T follicular helper cell (primary cell): ENCODE data around the gene MDK.

Experiments
- DNase-seq: peaks from one replicate; pipeline ENCODE4 v3.0.0-alpha.2; 2020; ENCODE audit warnings: low read depth

Gene MDK

DNA sequence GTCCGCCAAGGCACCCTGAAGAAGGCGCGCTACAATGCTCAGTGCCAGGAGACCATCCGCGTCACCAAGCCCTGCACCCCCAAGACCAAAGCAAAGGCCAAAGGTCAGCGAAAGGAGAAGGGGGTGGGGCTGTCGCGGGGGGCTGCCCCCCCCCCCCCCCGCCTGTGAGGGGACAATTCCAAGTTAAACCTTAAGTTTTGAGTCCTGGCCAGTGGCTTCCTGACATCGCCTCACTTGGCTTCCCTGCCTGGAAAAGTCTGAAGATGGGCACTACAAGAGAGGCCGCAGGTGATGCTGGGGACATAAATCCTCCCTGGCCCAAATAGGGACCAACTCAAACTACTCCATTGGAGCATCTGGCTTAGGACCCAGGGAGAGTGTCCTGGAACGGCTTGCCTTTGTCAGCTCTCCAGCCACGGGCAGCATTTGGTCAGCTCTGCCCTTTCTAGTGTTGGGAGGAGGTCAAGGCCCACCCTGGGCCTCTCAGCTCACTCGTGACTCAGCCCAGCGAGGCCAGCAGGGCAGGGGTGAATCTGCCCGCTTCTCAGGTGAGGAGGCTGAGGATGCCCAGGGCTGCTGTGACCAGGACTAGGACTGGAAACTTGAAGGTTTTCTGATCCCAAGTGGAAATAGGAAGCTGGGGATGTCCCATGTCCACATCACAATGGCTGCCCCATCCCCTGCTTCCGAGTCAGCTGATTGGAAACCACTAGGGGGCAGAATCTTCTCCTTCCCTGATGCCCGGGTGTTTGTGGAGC, 1.4 kb downstream of the MDK start:
- no peak for DNase-seq

GRCh38 chr11:46383404-46383758, 1.9 kb downstream of the MDK start:
- no peak for DNase-seq

- DNase-seq: no peak
These were observed 2.7 kb downstream of the MDK start for GRCh38 chr11:46383974-46384701.

GRCh38 chr11:46385169-46386004, 3.9 kb downstream of the MDK start:
- DNase-seq: no peak

DNA sequence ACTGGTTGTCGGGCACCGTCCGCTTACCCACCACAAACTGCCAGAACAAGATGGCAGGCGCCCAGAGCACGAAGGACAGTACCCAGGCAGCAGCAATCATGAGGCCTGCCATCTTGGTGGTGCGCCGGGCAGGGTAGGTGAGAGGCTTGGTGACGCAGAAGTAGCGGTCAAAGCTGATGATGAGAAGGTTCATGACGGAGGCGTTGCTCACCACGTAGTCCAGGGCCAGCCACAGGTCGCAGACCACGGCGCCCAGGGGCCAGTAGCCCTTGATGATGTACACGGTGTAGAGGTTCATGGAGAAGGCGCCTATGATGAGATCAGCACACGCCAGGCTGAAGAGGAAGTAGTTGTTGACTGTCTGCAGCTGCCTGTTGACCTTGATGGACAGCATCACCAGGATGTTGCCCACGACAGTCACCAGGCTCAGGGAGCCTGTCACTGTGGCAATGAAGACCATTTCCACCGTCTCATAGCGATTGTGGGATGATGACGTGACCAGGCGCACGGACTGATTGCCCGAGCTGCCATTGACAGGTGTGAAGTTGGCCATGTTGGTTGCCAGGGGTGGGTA, 4.6 kb downstream of the MDK start:
- no peak for DNase-seq

DNA sequence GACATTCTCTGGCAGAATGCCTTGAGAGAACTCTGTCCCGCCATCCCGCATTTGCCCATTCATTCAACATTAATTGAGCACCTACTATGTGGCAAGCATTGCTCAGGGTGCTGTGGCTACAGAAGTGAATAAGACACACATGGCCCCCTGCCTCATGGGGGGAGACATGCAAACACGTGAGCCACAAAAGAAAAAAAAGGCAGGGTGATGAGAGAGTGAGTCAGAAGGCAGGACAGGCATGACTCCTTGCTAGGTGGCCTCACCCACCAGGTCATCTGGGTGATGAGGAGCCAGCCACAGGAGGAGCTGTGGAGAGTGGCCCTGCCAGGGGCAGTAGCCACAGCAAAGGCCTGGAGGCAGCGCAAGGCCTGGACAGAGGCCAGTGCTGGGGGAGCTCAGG, 5.2 kb downstream of the MDK start:
- DNase-seq: no peak

DNA sequence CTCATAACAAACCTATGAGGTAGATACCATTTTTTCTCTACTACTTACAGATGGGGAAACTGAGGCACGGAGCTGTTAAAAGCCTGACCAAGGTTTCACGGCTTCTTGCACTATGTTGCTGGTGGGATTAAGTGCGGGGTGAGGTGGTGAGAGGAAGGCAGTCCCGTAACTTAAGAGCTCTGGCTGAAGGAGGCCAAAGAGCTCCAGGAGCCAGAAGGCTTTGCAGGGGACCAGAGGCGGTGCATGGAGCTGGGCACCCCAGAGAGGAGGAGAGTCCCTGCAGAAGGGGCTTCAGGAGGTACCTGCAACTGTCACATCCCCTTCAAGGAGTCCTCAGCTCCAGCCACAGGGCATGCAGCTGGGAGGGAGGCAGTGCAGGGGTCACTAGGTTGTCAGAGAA, 6.0 kb downstream of the MDK start:
- DNase-seq: no peak

- no peak for DNase-seq
These were observed 6.6 kb downstream of the MDK start for GRCh38 chr11:46387919-46388618.

DNA sequence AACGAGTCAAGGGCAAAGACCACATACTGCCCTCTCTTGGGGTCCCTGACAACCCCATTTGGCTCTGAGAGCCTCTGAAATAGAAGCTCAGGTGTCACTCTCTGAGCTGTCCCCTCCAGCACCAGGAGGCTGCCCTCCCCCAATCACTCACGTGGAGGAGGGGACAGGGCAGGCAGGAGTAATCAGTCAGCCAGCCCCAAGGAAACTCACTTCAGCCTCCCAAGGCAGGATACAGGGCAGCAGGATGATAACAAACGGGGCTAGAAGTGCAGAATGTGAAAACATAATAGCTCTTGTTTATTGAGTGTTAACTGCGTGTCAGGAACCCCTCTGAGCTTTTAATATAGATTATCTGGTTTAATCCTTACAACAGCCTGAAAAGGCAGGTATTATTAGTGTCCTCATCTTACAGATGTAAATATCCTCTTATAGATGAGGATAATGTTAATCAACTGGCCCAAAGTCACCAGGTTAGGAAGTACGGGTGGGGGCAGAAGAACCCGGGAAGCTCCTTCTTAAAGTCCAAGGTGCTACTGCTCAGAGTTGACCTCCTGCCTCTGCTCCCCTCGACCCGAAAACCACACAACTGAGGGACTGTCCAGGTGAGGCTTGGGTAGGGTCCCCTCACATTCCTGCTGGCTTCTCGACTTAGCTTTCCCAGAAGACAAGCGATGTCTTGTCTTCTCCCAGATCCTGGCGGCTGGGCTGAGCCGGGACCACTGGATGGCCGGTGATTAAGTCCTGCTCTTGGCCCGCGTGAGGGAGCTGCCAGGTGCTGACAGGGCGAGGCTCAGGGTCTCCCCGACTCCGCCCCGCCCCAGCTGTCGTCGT, 7.4 kb downstream of the MDK start:
- DNase-seq: no peak

DNA sequence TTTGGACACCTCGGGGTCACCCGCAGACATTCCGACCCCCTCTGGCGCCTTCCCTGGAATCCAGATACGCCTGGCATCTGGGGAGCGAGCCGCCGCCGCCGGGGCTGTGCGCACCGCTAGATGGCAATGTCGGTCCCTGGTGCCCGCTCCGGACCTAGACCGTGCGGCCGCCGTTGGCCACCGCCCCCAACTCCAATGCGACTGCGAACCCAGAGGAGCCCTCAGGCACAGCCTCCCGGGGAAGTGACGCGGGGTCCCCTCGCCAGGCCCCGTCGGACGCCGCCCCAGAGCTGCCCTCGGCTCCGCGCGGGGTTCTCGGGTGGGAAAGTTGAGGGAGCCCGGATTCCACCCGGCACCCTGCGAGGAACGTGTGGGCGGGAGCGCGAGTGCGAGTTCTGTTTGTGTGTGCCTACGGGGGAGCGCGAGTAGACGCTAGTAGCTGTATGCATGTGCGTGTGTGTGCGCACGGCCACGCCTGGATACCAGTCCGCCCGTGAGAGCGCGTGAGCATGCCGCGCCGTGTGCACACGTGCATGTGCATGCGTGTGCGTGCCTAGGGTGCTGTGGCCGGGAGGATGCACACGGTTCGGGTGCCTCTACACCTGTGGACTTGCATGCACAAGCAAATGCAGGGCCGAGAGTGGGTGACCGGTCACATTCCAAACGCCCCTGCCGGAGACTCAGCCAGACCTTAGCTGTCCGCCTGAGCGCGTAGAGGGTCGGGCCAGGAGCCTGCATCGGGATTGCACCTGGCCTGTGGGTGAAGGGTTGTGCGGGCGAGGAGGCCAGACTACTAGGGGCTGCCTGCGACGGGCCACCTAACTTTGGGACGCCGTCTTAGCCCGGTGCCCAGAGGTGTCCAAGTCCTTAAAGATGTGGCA, 8.2 kb downstream of the MDK start:
- no peak for DNase-seq

DNA sequence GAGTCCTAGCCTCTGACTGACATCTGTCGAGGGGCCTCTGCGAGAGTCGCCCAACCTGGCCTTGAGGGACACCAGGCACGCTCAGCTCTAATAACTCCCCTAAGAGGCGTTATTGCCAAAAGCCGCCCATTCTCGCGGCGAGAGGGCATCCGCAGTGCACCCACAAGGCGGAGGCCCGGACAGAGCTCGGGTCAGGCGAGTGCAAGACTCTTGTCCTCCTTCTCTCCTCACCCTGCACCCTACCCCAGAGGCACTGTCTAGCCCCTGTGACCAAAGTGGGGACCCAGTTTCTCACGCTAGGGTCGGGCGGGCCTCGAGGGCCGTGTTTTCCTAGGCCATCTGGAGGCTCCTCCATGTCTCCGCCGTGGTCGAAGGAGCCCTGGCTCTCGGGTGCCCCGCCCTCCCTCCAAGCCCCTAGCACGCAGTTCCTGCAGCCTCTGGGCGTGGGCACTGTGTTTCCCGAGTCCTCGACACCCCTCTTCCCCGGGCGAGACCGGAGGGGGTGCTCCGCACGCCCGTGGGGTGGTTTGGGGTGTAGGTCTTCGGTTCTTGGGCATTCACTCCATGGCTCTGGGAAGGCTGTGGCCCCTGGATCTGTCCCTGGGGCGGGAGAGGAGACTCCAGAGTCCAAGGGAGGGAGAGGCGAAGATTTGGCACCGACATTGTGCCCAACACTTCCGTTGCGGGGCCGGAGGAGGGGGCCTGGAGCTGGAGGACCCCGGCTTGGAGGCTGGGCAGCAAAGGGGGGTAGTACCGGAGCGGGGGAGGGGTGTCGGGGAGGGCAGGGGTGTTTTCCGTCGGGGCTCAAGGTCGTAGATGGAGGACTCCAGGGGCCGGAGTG, 9.1 kb downstream of the MDK start:
- DNase-seq: no peak

DNA sequence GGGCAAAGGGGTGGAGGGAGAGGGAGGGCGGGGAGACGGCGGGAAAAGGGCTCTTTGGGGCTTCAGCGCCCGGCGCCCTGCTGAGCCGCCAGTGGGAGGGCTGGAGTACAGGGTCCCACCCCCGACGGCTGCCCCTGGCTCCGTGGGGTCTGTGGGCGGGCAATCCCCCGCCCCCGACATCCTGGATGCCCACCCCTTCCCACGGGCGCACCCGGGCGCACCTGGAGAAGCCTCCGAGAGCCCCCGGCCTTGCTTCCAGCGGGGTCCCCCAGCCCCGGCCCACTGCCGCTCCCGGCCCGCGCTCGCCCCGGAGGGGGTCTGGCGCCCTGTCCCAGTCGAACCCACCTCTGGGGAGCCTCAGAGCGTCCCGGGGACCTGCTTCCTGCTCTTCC, 9.7 kb downstream of the MDK start:
- DNase-seq: no peak

GRCh38 chr11:46391578-46392420, 10.3 kb downstream of the MDK start, which contains the start of gene CHRM4:
Gene CHRM4, minus strand, starts transcription at chr11:46391776. Its CDS starts 5,219 bp downstream, at chr11:46386557.
- no peak for DNase-seq

DNA sequence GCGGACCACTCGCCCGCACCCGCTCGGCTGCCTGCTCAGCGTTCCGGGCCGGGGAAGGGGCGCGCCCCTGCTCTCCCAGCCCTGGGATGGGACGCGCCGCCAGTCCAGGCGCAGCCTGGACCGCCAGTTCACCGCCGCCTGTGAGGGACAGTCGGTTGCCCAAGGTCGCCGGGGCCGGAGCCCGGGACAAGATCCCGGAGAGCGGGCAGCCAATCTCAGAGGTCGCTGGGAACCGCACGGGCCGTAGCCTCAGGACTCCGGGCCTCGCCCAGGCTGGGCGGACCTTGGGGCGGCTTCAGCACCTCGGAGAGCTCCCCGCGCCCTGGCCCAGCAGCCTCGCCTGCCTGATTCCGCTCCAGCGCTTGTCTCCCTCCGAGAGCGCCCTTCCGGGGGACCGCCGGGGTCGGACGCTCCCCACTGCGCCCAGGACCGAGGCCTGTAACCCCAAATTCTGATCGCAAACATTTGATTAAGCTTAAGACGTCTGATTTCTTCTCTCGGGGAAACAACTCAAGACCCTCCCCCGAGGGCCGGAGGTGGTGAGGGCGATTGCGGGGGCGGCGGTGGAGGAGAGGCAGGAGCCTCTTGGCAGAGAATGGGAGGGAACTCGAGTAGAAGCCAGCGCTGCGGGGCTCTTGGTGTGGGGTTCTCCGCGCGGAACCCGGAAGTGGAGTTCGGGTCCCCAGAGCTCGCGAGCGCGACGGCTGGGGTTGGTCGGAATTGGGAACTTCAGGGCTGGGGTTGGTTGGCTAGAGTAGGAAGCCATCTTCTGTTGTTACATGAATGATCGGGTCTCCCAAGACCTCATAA, 11.2 kb downstream of the MDK start:
- DNase-seq: peak; percentile 60

- no peak for DNase-seq
These were observed 11.8 kb downstream of the MDK start for GRCh38 chr11:46393231-46393616.

DNA sequence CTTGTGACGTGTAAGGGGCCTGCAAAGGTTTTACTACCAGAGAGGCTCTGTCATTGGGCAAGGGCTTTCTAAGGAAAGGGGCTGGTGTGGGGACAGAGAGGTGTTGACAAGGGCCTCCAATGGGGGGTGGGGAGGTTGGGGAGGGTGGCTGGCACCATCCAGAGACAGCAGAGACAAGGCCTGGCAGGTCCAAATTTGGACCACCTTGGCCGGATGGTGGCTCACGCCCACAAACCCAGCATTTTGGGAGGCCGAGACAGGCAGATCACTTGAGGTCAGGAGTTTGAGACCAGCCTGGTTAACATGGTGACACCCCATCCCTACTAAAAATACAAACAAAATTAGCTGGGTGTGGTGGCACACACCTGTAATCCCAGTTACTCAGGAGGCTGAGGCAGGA, 12.3 kb downstream of the MDK start:
- DNase-seq: no peak

GRCh38 chr11:46397526-46397925, 16.1 kb downstream of the MDK start:
- DNase-seq: no peak
